ENCODE results near the gene INAVA. TPM values are rescaled to one million over a fixed set of nuclear protein-coding genes. Genes with fewer than 3 reads are reported as not detected.

INAVA gene
- total RNA-seq, 1 donor from 2014 or later, result 9.0 TPM

- Histone ChIP-seq H3K9me3 (no peaks in the 10 kb centered on the region), H3K36me3 (no peaks in the 10 kb centered on the region), H3K27ac (no peak overlapping the region), H3K4me1 (peaks cover 17% of the 10 kb centered on the region), H3K27me3 (peaks cover 21% of the 10 kb centered on the region), H3K4me3 (no peak overlapping the region)
- DNase-seq (no peak), ATAC-seq (no peak)
- TF ChIP-seq, protein P1, sequence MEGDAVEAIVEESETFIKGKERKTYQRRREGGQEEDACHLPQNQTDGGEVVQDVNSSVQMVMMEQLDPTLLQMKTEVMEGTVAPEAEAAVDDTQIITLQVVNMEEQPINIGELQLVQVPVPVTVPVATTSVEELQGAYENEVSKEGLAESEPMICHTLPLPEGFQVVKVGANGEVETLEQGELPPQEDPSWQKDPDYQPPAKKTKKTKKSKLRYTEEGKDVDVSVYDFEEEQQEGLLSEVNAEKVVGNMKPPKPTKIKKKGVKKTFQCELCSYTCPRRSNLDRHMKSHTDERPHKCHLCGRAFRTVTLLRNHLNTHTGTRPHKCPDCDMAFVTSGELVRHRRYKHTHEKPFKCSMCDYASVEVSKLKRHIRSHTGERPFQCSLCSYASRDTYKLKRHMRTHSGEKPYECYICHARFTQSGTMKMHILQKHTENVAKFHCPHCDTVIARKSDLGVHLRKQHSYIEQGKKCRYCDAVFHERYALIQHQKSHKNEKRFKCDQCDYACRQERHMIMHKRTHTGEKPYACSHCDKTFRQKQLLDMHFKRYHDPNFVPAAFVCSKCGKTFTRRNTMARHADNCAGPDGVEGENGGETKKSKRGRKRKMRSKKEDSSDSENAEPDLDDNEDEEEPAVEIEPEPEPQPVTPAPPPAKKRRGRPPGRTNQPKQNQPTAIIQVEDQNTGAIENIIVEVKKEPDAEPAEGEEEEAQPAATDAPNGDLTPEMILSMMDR (IDR thresholded peaks at IDR 0.05), result no peak
- intact Hi-C loops (cut with DNase I), result no loop called here
Measured at GRCh38 chr1:200887036-200887435, 7.7 kb upstream of the INAVA start.

DNA sequence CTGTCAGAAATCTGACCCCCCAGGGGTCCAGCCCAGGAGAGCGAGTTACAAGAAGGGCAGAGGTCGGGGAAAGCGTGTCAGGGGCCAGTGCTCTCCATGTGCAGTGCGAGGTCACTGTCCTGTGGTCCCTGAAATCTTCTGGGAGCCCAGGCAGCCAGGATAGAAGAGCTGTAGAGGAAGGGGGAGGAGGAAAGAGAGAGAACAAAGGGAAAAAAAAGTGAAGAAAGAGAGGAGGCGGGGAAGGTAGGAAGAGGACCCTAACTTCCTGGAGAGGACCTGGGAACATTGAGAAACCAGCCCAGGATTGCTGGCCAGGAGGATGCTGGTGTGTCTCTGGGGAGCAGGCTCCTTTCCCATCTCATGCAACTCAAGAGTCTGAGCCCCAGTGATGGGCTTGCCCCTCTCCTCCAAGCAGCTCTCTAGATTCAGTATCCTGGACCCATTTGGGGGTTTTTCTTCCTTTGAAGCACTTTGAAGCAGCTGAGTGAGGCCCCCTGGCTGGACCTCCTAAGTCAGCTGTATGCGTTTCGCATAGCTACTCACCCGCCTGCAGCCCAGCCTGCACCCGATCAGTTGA is 6.8 kb upstream of the INAVA start:
- Histone ChIP-seq H3K9me3 (no peaks in the 10 kb centered on the region), H3K27me3 (peaks cover 21% of the 10 kb centered on the region), H3K4me1 (peaks cover 17% of the 10 kb centered on the region), H3K36me3 (no peaks in the 10 kb centered on the region), H3K4me3 (peak overlapping the region; percentile 8), H3K27ac (peak overlapping the region; percentile 30)
- TF ChIP-seq, protein P1 (IDR thresholded peaks at IDR 0.05), result no peak
- intact Hi-C loops (cut with DNase I), result no loop called here
- no peak for DNase-seq
- no peak for ATAC-seq

- no peak overlapping the region for H3K4me3 ChIP-seq
- peak; percentile 65 for ATAC-seq
- intact Hi-C loops (cut with DNase I), result no loop called here
- peaks cover 21% of the 10 kb centered on the region for H3K27me3 ChIP-seq
- H3K27ac ChIP-seq, result peak overlapping the region; percentile 30
- no peak for DNase-seq
- H3K4me1 ChIP-seq, result peaks cover 17% of the 10 kb centered on the region
- TF ChIP-seq, protein P1 (IDR thresholded peaks at IDR 0.05), result no peak
- no peaks in the 10 kb centered on the region for H3K36me3 ChIP-seq
- H3K9me3 ChIP-seq, result no peaks in the 10 kb centered on the region
Measured at GRCh38 chr1:200888349-200888838, 6.3 kb upstream of the INAVA start.

DNA sequence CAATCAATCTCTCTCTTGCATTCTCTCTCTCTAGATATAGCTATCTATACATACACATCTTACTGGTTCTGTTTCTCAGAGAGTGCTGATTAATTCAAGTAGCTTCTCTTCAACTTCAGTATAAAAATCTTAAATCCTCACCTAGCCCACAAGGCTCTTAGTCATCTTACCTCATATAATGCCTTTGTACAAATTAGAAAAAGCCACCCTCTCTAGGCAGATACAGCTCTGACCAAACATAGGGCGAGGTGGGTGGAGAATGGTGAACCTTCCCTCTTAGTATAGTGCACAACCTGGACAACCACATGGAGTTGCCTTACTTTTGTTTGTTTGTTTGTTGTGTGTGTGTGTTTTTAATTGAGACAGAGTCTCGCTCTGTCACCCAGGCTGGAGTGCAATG is 5.1 kb upstream of the INAVA start:
- Histone ChIP-seq H3K27me3 (peaks cover 21% of the 10 kb centered on the region), H3K4me3 (no peak overlapping the region), H3K36me3 (no peaks in the 10 kb centered on the region), H3K9me3 (no peaks in the 10 kb centered on the region), H3K27ac (no peak overlapping the region), H3K4me1 (peaks cover 17% of the 10 kb centered on the region)
- DNase-seq (no peak), ATAC-seq (no peak)
- intact Hi-C loops (cut with DNase I), result no loop called here
- TF ChIP-seq, protein P1 (IDR thresholded peaks at IDR 0.05), result no peak

- Histone ChIP-seq H3K27ac (no peak overlapping the region), H3K9me3 (no peaks in the 10 kb centered on the region), H3K4me1 (peaks cover 17% of the 10 kb centered on the region), H3K4me3 (no peak overlapping the region), H3K27me3 (peaks cover 21% of the 10 kb centered on the region), H3K36me3 (no peaks in the 10 kb centered on the region)
- TF ChIP-seq, protein P1 (IDR thresholded peaks at IDR 0.05), result no peak
- DNase-seq (no peak), ATAC-seq (no peak)
- intact Hi-C loops (cut with DNase I), result no loop called here
Measured at GRCh38 chr1:200890027-200890426, 4.7 kb upstream of the INAVA start.

Data from upper lobe of right lung (tissue), 1 donor.